ENCODE measurements around the gene NR5A1.

Gene NR5A1

DNA sequence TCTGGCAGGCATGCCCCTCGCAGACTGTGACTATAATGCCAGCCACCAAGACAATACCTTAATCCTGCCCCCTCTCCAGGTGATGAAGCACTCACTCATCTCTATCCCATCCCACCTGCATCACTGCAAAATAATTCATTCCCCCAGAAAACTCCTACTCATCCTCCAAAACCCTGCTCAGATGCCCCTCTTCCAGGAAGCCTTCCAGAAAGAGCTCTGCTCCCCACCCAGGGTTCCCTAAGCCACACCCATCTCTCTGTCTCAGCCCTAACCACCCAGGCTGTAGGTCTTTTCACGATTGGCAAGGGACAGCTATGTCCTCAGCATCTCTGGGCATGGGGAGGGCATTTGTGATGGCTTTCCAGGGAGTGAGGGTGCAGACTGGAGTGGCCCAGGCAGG, 17.2 kb downstream of the NR5A1 start:
- no peak overlapping the region for H3K9ac ChIP-seq (ENCODE audit: low read length in 2 of 2)
- H3K36me3 ChIP-seq (ENCODE audit: control insufficient read depth in 2 of 2, insufficient read depth in 2 of 2, low read length in 2 of 2), result no peaks in the 10 kb centered on the region
- H3K27ac ChIP-seq (ENCODE audit: low read length), result no peak overlapping the region
- H3K27me3 ChIP-seq (ENCODE audit: control insufficient read depth in 1 of 2, insufficient read depth in 2 of 2, low read length in 2 of 2), result peaks cover 25 to 35% of the 10 kb centered on the region in 2 donors
- H3K4me3 ChIP-seq (ENCODE audit: low read length in 2 of 2), result no peak overlapping the region
- H3K4me1 ChIP-seq (ENCODE audit: control insufficient read depth, insufficient read depth, low read length), result no peaks in the 10 kb centered on the region
- no peaks in the 10 kb centered on the region for H3K9me3 ChIP-seq (ENCODE audit: control insufficient read depth in 2 of 2, low read length in 2 of 2)

DNA sequence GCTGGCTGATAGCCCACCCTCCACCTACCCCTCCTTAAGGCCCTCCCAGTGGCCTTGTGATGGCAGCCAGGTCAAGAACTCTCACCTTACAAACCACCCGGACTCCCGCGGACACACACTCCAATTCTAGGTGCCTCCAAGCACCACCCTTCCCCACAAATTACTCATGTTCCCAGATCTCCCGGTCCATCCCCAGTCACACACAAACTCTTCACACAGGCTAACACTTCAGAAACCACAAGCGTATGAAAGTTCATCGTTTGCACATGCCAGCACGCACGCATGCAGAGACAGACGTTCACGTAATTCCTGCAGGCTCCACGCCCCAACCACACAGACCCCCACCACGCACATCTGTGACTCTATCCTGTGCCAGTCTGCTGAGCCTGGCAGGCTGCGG, 18.0 kb downstream of the NR5A1 start:
- Histone ChIP-seq H3K27me3 (ENCODE audit: control insufficient read depth in 1 of 2, insufficient read depth in 2 of 2, low read length in 2 of 2) (peaks cover 24 to 35% of the 10 kb centered on the region in 2 donors), H3K27ac (ENCODE audit: low read length) (no peak overlapping the region)

DNA sequence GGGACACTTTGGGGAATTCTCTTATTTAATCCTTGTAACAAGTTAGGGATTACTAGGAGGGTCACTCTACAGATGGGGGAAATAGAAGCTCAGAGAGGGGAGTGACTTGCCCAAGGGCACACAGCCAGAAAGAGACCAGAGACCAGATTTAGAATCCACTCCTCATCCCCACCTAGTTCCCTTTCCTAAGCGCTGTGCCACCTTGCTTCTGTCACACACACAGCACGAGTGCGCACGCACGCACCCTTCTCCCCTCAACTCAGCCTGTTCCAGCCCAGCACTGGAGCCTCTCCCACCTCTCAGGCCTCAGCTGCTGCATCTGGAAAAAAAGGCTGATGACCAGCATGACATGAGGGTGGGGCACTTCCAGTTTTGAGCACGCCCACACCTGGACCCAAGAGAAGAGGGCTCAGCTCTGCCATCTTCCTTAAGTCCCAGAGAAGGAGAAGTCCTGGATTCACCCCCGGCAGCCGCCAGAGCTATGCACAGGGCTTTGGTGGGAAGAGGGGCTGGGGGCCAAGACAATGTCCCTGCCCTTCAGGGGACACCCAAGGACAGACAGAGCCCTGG, 18.5 kb downstream of the NR5A1 start:
- Histone ChIP-seq H3K9me3 (ENCODE audit: control insufficient read depth in 2 of 2, low read length in 2 of 2) (no peaks in the 10 kb centered on the region), H3K4me1 (ENCODE audit: control insufficient read depth, insufficient read depth, low read length) (no peaks in the 10 kb centered on the region), H3K9ac (ENCODE audit: low read length in 2 of 2) (no peak overlapping the region), H3K27ac (ENCODE audit: low read length) (no peak overlapping the region), H3K4me3 (ENCODE audit: low read length in 2 of 2) (no peak overlapping the region), H3K36me3 (ENCODE audit: control insufficient read depth in 2 of 2, insufficient read depth in 2 of 2, low read length in 2 of 2) (no peaks in the 10 kb centered on the region), H3K27me3 (ENCODE audit: control insufficient read depth in 1 of 2, insufficient read depth in 2 of 2, low read length in 2 of 2) (peaks cover 27 to 35% of the 10 kb centered on the region in 2 donors)

More for the DNA sequence above, 18.0 kb downstream of the NR5A1 start:
- no peak overlapping the region for H3K9ac ChIP-seq (ENCODE audit: low read length in 2 of 2)
- no peaks in the 10 kb centered on the region for H3K9me3 ChIP-seq (ENCODE audit: control insufficient read depth in 2 of 2, low read length in 2 of 2)
- H3K36me3 ChIP-seq (ENCODE audit: control insufficient read depth in 2 of 2, insufficient read depth in 2 of 2, low read length in 2 of 2), result no peaks in the 10 kb centered on the region
- no peak overlapping the region for H3K4me3 ChIP-seq (ENCODE audit: low read length in 2 of 2)
- H3K4me1 ChIP-seq (ENCODE audit: control insufficient read depth, insufficient read depth, low read length), result no peaks in the 10 kb centered on the region

DNA sequence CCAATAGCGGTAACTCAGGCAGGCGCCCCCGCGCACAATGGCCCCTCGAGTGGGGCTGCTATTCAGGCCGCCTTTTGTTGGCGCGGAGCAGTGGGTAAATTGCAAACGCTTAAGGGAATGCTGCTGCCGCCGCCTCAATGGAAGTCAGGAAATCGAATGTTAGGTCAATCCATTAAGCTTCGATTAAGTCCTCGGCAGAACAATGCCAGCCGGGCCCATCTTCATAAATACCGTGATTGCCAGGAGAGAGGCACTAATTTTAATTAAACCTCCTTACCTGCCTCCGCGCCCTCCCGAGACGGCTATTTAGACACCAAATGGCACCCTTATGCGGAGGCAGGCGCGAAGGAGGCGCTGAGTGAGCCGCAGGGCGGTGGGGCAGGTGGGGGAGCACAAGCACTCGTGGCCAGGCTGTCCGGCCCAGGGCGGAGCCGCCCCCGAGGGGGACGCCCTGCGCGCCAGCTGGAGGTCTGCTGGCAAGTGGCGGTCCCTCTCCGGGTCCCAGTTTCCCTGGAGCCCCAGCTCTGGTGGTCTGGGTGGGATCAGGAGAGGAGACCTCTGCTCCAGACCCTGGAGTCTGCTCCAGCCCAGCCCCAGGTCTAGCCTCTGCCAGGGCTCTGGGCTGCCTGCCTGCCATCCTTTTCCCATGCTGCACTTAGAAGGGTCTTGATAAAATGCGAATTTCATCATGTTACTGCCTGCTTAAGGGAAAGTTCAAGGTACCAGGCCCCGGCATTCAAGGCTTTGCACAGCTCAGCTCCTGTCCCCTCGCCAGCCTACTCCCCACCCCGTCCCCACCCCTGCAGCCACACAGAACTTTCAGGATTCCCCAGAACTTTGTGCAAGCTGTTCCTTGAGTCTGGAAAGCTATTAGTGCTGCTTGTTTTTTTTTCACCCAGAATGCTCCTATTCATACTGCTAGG, 19.7 kb downstream of the NR5A1 start:
- Histone ChIP-seq H3K9me3 (ENCODE audit: control insufficient read depth in 2 of 2, low read length in 2 of 2) (peaks cover 0 to 4% of the 10 kb centered on the region in 2 donors), H3K27me3 (ENCODE audit: control insufficient read depth in 1 of 2, insufficient read depth in 2 of 2, low read length in 2 of 2) (peaks cover 32 to 42% of the 10 kb centered on the region in 2 donors), H3K9ac (ENCODE audit: low read length in 2 of 2) (no peak overlapping the region), H3K4me1 (ENCODE audit: control insufficient read depth, insufficient read depth, low read length) (no peaks in the 10 kb centered on the region), H3K27ac (ENCODE audit: low read length) (no peak overlapping the region), H3K4me3 (ENCODE audit: low read length in 2 of 2) (no peak overlapping the region), H3K36me3 (ENCODE audit: control insufficient read depth in 2 of 2, insufficient read depth in 2 of 2, low read length in 2 of 2) (no peaks in the 10 kb centered on the region)

DNA sequence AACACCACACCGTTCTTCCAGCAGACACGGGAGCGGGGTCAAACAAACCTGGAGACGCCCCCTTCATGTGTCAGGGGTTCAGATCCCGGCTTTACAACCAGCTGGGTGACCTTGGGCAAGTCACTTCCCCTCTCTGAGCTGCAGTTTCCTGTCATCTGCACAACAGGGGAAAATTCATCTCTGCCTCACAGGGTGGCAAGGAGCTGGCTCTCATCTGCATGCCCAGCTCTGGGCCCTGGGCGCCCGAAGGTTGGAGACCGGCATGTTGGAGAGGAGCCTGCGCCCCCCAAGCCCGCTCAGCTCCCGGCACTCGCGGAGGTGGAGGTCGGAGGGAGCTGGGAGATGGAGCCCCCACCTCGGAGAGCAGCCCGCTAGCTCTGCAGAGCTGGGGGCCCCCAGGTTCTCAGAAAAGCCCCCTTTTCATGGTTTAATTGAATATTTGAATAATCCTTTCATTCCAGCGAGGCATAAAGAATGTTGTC, 20.4 kb downstream of the NR5A1 start:
- no peak overlapping the region for H3K27ac ChIP-seq (ENCODE audit: low read length)
- H3K9me3 ChIP-seq (ENCODE audit: control insufficient read depth in 2 of 2, low read length in 2 of 2), result peaks cover 0 to 4% of the 10 kb centered on the region in 2 donors
- no peaks in the 10 kb centered on the region for H3K36me3 ChIP-seq (ENCODE audit: control insufficient read depth in 2 of 2, insufficient read depth in 2 of 2, low read length in 2 of 2)
- H3K9ac ChIP-seq (ENCODE audit: low read length in 2 of 2), result no peak overlapping the region
- no peaks in the 10 kb centered on the region for H3K4me1 ChIP-seq (ENCODE audit: control insufficient read depth, insufficient read depth, low read length)
- H3K27me3 ChIP-seq (ENCODE audit: control insufficient read depth in 1 of 2, insufficient read depth in 2 of 2, low read length in 2 of 2), result peaks cover 32 to 42% of the 10 kb centered on the region in 2 donors
- no peak overlapping the region for H3K4me3 ChIP-seq (ENCODE audit: low read length in 2 of 2)

DNA sequence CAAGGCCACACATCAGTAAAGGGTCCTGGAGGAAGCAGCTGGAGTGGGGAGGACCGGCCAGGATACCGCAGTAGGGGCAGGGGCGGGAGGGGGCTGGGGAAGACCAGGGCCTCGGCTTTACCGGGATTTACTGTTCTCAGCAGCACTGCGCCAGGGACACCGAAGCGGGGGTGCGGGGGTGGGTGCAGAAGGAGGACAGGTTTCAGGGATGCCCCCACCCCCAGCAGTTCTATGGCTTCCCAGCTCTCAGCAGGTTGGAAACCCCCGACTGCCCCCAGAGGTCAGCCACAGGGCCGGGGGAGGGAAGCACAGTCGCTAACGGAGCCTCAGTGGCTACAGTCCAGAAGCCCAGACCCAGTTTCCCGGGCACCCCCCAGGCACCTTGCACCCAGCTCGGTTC, 21.3 kb downstream of the NR5A1 start:
- no peak overlapping the region for H3K4me3 ChIP-seq (ENCODE audit: low read length in 2 of 2)
- no peaks in the 10 kb centered on the region for H3K4me1 ChIP-seq (ENCODE audit: control insufficient read depth, insufficient read depth, low read length)
- H3K27me3 ChIP-seq (ENCODE audit: control insufficient read depth in 1 of 2, insufficient read depth in 2 of 2, low read length in 2 of 2), result peaks cover 30 to 42% of the 10 kb centered on the region in 2 donors
- H3K9ac ChIP-seq (ENCODE audit: low read length in 2 of 2), result no peak overlapping the region
- H3K9me3 ChIP-seq (ENCODE audit: control insufficient read depth in 2 of 2, low read length in 2 of 2), result peaks cover 0 to 4% of the 10 kb centered on the region in 2 donors
- no peak overlapping the region for H3K27ac ChIP-seq (ENCODE audit: low read length)
- no peaks in the 10 kb centered on the region for H3K36me3 ChIP-seq (ENCODE audit: control insufficient read depth in 2 of 2, insufficient read depth in 2 of 2, low read length in 2 of 2)

DNA sequence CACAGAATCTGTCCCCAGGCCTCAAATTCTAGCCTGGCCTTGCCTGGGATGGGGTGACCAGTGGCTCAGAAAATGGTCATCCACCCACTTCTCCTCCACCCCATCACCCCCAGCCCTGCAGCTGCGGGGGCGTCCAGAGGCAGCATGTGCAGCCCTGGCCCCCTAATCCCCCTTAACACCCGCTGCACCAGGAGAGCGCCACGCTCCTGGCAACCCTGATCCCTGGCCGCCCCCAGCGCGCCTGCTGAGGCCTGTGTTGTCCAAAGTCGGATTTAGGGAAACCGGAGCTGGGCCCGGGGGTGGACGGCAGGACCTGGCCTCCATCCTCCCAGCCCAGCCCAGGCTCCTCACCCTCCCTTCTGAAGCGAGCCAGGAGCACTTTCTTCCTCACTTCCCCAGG, 22.0 kb downstream of the NR5A1 start:
- Histone ChIP-seq H3K36me3 (ENCODE audit: control insufficient read depth in 2 of 2, insufficient read depth in 2 of 2, low read length in 2 of 2) (no peaks in the 10 kb centered on the region), H3K27me3 (ENCODE audit: control insufficient read depth in 1 of 2, insufficient read depth in 2 of 2, low read length in 2 of 2) (peaks cover 33 to 46% of the 10 kb centered on the region in 2 donors), H3K4me1 (ENCODE audit: control insufficient read depth, insufficient read depth, low read length) (no peaks in the 10 kb centered on the region), H3K4me3 (ENCODE audit: low read length in 2 of 2) (no peak overlapping the region), H3K9me3 (ENCODE audit: control insufficient read depth in 2 of 2, low read length in 2 of 2) (peaks cover 0 to 4% of the 10 kb centered on the region in 2 donors), H3K27ac (ENCODE audit: low read length) (no peak overlapping the region), H3K9ac (ENCODE audit: low read length in 2 of 2) (no peak overlapping the region)

DNA sequence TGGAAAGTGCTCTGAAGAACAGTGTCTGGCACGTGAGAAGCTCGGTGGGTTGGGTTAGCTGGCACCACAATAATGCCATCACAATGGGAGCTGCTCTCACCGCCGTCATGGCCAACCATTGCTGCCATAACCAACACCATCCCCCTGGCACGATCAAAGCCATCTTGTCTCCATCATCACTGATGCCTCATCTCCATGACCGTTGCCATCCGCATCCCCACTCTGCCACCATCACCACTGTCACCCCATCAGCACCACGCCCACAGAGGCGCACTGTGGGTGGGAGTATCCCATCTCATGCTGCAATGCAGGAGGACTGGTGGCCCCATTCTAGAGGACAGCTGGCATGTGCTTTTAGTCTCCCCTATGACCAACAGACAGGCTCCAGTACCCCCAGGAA, 23.7 kb downstream of the NR5A1 start:
- H3K4me1 ChIP-seq (ENCODE audit: control insufficient read depth, insufficient read depth, low read length), result no peaks in the 10 kb centered on the region
- H3K27ac ChIP-seq (ENCODE audit: low read length), result no peak overlapping the region
- peaks cover 47 to 51% of the 10 kb centered on the region in 2 donors for H3K27me3 ChIP-seq (ENCODE audit: control insufficient read depth in 1 of 2, insufficient read depth in 2 of 2, low read length in 2 of 2)
- H3K9me3 ChIP-seq (ENCODE audit: control insufficient read depth in 2 of 2, low read length in 2 of 2), result peaks cover 0 to 4% of the 10 kb centered on the region in 2 donors
- no peak overlapping the region for H3K9ac ChIP-seq (ENCODE audit: low read length in 2 of 2)
- H3K36me3 ChIP-seq (ENCODE audit: control insufficient read depth in 2 of 2, insufficient read depth in 2 of 2, low read length in 2 of 2), result no peaks in the 10 kb centered on the region
- no peak overlapping the region for H3K4me3 ChIP-seq (ENCODE audit: low read length in 2 of 2)

DNA sequence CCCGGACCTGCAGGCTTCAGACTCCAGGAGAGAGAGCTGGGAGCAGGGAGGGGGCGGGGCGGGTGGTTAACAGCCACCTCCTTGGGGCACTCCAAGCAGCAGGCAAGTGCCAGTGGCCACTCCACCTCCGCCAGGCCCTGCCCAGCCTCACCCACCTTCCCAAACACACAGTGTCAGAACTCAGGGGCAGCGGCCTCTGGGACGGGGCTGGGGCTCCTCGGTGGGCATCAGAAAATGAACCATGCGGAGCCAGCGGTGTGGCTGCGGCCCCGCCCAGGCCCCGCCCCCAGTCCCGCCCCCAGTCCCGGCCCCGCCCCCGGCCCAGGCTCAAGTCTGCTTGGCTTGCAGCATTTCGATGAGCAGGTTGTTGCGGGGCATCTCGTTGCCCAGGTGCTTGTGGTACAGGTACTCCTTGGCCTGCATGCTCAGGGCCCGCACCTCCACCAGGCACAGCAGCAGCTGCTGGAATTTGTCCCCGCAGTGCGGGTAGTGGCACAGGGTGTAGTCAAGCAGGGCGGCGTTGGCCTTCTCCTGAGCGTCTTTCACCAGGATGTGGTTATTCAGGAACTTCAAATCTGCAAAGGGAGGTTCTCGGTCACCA, 24.7 kb downstream of the NR5A1 start:
- H3K9ac ChIP-seq (ENCODE audit: low read length in 2 of 2), result no peak overlapping the region
- peaks cover 50 to 53% of the 10 kb centered on the region in 2 donors for H3K27me3 ChIP-seq (ENCODE audit: control insufficient read depth in 1 of 2, insufficient read depth in 2 of 2, low read length in 2 of 2)

DNA sequence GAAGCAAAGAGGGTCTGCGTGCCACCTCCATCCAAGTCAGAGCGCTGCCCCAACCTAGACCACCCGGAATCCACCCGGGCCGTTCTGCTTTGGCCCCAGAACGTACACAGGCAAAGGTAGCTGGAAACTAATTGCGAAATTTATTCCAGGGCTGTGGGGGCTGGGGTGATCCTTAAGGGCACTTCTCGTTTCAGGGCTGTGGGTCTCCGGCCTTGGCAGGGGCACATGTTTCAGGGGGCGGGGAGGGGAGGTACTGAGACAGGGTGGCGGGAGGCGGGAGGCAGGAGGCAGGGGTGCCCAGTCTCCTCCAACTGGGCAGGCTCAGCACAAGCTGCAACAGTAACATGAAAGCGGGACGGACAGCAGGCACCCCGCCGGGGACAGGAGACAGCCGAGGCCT, 26.1 kb downstream of the NR5A1 start:
- no peak overlapping the region for H3K9ac ChIP-seq (ENCODE audit: low read length in 2 of 2)
- H3K4me1 ChIP-seq (ENCODE audit: control insufficient read depth, insufficient read depth, low read length), result no peaks in the 10 kb centered on the region
- no peak overlapping the region for H3K27ac ChIP-seq (ENCODE audit: low read length)
- H3K4me3 ChIP-seq (ENCODE audit: low read length in 2 of 2), result no peak overlapping the region
- H3K9me3 ChIP-seq (ENCODE audit: control insufficient read depth in 2 of 2, low read length in 2 of 2), result peaks cover 0 to 4% of the 10 kb centered on the region in 2 donors
- H3K36me3 ChIP-seq (ENCODE audit: control insufficient read depth in 2 of 2, insufficient read depth in 2 of 2, low read length in 2 of 2), result no peaks in the 10 kb centered on the region
- H3K27me3 ChIP-seq (ENCODE audit: control insufficient read depth in 1 of 2, insufficient read depth in 2 of 2, low read length in 2 of 2), result peaks cover 52 to 53% of the 10 kb centered on the region in 2 donors

More for the DNA sequence above, 24.7 kb downstream of the NR5A1 start:
- H3K4me1 ChIP-seq (ENCODE audit: control insufficient read depth, insufficient read depth, low read length), result no peaks in the 10 kb centered on the region
- H3K9me3 ChIP-seq (ENCODE audit: control insufficient read depth in 2 of 2, low read length in 2 of 2), result peaks cover 0 to 4% of the 10 kb centered on the region in 2 donors
- no peak overlapping the region for H3K4me3 ChIP-seq (ENCODE audit: low read length in 2 of 2)
- no peak overlapping the region for H3K27ac ChIP-seq (ENCODE audit: low read length)
- H3K36me3 ChIP-seq (ENCODE audit: control insufficient read depth in 2 of 2, insufficient read depth in 2 of 2, low read length in 2 of 2), result no peaks in the 10 kb centered on the region
